ENCODE results near the gene RABGAP1. TPM values are rescaled to one million over a fixed set of nuclear protein-coding genes. Genes with fewer than 3 reads are reported as not detected.

Gene RABGAP1
- total and polyA plus RNA-seq, 10 of the 15 experiments (the other 5 are each of a cell fraction or from before 2014, with no cell fraction given), result 2.6 to 31.6 (median 12.5) TPM

DNA sequence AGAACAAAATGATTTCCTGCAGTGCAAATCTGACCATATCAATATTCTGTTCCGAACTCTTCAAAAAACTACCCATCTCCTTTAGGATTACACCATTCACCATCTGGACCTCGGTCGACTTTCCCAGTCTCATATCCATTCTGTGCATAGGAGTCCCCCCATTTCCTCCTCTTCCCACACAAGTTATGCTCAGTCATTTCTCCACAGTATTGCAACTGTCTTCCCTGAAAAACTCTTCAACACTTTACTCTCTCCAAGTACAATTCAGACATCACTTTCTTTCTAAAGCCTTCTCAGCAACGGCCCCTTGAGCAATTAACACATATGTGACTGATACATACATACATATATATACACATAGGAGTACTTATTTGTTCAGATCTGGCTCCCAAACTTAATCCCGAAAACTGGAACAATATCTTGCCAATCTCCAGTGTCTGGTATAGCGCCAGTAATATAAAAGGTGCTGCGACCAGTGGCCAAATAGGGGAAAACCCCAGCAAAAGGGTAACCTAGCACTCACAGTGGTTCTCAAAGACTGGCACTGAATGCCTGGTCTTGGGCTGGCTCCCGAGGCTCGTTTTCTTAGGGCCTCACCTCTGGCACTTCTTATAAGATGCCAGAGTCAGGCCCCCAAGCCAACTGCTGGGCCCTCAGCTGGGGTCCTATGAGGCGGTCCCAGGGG lies 10.1 kb upstream of the RABGAP1 start:
- POLR2A ChIA-PET, result interaction anchor here (1.5 to 4.7 kb wide), 6 partner anchors 10 to 27 kb away, joined by 9 to 41 read pairs (median 22); partner anchors contain the start of genes RABGAP1, RC3H2 and ZBTB6
- no peak for DNase-seq (ENCODE audit: low read depth, low spot score)
- Histone ChIP-seq H3K36me3 (ENCODE audit: control insufficient read depth in 2 of 2, insufficient read depth in 2 of 2, low read length in 1 of 2) (no peaks in the 10 kb centered on the region), H3K4me1 (ENCODE audit: control insufficient read depth, insufficient read depth, low read length) (peaks cover 4% of the 10 kb centered on the region), H3K9ac (ENCODE audit: control insufficient read depth, insufficient read depth, low read length) (peak overlapping the region; percentile 87), H3K79me2 (ENCODE audit: control insufficient read depth, insufficient read depth, low read length) (peaks cover 58% of the 10 kb centered on the region), H2AFZ (ENCODE audit: control insufficient read depth, low read depth, low read length) (peak overlapping the region; percentile 82), H3K4me2 (ENCODE audit: control insufficient read depth, insufficient read depth) (peak overlapping the region; percentile 95), H3K27me3 (replicated peaks in 1 of 2; ENCODE audit: control insufficient read depth in 2 of 2, insufficient read depth in 2 of 2, low read length in 1 of 2) (no peaks in the 10 kb centered on the region), H4K20me1 (ENCODE audit: control insufficient read depth, insufficient read depth) (no peaks in the 10 kb centered on the region), H3K9me3 (replicated peaks; ENCODE audit: control insufficient read depth, insufficient read depth, low read length) (no peaks in the 10 kb centered on the region), H3K4me3 (peak overlapping the region; percentile 88), H3K27ac (ENCODE audit: control insufficient read depth, insufficient read depth) (peak overlapping the region; percentile 56)
- intact Hi-C loops (cut with micrococcal nuclease; ENCODE audit: unreplicated experiment) (loop anchor here (1.0 kb wide), 2 partner anchors 10 to 17 kb away; partner anchors contain the start of gene ZBTB6), in situ Hi-C loops (cut with MboI) (no loop called here)
- BruUV-seq (replicated peaks), result no TSS peak
- RAD21 ChIA-PET (ENCODE audit: unreplicated experiment), result interaction anchor here (0.9 to 3.6 kb wide), 9 partner anchors 11 to 60 kb away, joined by 3 to 34 read pairs (median 6); partner anchors contain the start of genes RABGAP1 and ZBTB6
- WGBS (ENCODE audit: insufficient coverage, insufficient replicate concordance, low lambda C conversion rate, missing lambda C conversion rate), result 31% methylated on average over 10 of the region's 10 CpGs
- peak; percentile 62 for ATAC-seq
- CTCF ChIA-PET, result interaction anchor here (1.0 to 2.7 kb wide), 10 partner anchors 10 to 69 kb away, joined by 3 to 9 read pairs (median 4); partner anchors contain the start of genes RABGAP1, RC3H2 and ZBTB6
- SMC1A ChIA-PET (ENCODE audit: uncharacterized antibody, unreplicated experiment), result interaction anchor here (1.0 to 4.1 kb wide), 11 partner anchors 10 to 419 kb away, joined by 3 to 21 read pairs (median 5); partner anchors contain the start of genes RABGAP1 and ZBTB6
- FAIRE-seq, result no peak
- TF ChIP-seq TCF3 (IDR thresholded peaks at IDR 0.05; ENCODE audit: borderline replicate concordance, insufficient read depth, low read depth, low read length) (no peak), JUND (IDR thresholded peaks at IDR 0.05; ENCODE audit: low read depth, low read length) (no peak), SMARCA5 (IDR thresholded peaks at IDR 0.05) (0 out of 2 replicates have a peak, but pooled peaks have one; percentile 9), SUZ12 (IDR thresholded peaks at IDR 0.05; ENCODE audit: unreplicated experiment) (no peak), ZNF24 (IDR thresholded peaks at IDR 0.05) (no peak)
- TF ChIP-seq, protein P1, sequence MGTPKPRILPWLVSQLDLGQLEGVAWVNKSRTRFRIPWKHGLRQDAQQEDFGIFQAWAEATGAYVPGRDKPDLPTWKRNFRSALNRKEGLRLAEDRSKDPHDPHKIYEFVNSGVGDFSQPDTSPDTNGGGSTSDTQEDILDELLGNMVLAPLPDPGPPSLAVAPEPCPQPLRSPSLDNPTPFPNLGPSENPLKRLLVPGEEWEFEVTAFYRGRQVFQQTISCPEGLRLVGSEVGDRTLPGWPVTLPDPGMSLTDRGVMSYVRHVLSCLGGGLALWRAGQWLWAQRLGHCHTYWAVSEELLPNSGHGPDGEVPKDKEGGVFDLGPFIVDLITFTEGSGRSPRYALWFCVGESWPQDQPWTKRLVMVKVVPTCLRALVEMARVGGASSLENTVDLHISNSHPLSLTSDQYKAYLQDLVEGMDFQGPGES (IDR thresholded peaks at IDR 0.05), result no peak
- TF ChIP-seq, protein P2, sequence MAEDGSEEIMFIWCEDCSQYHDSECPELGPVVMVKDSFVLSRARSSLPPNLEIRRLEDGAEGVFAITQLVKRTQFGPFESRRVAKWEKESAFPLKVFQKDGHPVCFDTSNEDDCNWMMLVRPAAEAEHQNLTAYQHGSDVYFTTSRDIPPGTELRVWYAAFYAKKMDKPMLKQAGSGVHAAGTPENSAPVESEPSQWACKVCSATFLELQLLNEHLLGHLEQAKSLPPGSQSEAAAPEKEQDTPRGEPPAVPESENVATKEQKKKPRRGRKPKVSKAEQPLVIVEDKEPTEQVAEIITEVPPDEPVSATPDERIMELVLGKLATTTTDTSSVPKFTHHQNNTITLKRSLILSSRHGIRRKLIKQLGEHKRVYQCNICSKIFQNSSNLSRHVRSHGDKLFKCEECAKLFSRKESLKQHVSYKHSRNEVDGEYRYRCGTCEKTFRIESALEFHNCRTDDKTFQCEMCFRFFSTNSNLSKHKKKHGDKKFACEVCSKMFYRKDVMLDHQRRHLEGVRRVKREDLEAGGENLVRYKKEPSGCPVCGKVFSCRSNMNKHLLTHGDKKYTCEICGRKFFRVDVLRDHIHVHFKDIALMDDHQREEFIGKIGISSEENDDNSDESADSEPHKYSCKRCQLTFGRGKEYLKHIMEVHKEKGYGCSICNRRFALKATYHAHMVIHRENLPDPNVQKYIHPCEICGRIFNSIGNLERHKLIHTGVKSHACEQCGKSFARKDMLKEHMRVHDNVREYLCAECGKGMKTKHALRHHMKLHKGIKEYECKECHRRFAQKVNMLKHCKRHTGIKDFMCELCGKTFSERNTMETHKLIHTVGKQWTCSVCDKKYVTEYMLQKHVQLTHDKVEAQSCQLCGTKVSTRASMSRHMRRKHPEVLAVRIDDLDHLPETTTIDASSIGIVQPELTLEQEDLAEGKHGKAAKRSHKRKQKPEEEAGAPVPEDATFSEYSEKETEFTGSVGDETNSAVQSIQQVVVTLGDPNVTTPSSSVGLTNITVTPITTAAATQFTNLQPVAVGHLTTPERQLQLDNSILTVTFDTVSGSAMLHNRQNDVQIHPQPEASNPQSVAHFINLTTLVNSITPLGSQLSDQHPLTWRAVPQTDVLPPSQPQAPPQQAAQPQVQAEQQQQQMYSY (CRISPR knock-in tag; IDR thresholded peaks at IDR 0.05), result no peak
- TF ChIP-seq, protein P3, sequence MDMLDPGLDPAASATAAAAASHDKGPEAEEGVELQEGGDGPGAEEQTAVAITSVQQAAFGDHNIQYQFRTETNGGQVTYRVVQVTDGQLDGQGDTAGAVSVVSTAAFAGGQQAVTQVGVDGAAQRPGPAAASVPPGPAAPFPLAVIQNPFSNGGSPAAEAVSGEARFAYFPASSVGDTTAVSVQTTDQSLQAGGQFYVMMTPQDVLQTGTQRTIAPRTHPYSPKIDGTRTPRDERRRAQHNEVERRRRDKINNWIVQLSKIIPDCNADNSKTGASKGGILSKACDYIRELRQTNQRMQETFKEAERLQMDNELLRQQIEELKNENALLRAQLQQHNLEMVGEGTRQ (IDR thresholded peaks at IDR 0.05; ENCODE audit: borderline replicate concordance, low read depth, low read length), result no peak
- TF ChIP-seq, protein P4, sequence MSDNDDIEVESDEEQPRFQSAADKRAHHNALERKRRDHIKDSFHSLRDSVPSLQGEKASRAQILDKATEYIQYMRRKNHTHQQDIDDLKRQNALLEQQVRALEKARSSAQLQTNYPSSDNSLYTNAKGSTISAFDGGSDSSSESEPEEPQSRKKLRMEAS (IDR thresholded peaks at IDR 0.05; ENCODE audit: low read depth, low read length), result no peak
- TF ChIP-seq, protein P5, sequence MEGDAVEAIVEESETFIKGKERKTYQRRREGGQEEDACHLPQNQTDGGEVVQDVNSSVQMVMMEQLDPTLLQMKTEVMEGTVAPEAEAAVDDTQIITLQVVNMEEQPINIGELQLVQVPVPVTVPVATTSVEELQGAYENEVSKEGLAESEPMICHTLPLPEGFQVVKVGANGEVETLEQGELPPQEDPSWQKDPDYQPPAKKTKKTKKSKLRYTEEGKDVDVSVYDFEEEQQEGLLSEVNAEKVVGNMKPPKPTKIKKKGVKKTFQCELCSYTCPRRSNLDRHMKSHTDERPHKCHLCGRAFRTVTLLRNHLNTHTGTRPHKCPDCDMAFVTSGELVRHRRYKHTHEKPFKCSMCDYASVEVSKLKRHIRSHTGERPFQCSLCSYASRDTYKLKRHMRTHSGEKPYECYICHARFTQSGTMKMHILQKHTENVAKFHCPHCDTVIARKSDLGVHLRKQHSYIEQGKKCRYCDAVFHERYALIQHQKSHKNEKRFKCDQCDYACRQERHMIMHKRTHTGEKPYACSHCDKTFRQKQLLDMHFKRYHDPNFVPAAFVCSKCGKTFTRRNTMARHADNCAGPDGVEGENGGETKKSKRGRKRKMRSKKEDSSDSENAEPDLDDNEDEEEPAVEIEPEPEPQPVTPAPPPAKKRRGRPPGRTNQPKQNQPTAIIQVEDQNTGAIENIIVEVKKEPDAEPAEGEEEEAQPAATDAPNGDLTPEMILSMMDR (IDR thresholded peaks at IDR 0.05 in 2 of 3, conservative IDR thresholded peaks at IDR 0.05 in 1 of 3; ENCODE audit: control insufficient read depth in 2 of 3, extremely low read depth in 1 of 3, insufficient read depth in 1 of 3, low read depth in 3 of 3, low read length in 3 of 3), result peak in 1 of 3 experiments; percentile 13; a peak in 1 of 6 replicates
- TF ChIP-seq, protein P6, sequence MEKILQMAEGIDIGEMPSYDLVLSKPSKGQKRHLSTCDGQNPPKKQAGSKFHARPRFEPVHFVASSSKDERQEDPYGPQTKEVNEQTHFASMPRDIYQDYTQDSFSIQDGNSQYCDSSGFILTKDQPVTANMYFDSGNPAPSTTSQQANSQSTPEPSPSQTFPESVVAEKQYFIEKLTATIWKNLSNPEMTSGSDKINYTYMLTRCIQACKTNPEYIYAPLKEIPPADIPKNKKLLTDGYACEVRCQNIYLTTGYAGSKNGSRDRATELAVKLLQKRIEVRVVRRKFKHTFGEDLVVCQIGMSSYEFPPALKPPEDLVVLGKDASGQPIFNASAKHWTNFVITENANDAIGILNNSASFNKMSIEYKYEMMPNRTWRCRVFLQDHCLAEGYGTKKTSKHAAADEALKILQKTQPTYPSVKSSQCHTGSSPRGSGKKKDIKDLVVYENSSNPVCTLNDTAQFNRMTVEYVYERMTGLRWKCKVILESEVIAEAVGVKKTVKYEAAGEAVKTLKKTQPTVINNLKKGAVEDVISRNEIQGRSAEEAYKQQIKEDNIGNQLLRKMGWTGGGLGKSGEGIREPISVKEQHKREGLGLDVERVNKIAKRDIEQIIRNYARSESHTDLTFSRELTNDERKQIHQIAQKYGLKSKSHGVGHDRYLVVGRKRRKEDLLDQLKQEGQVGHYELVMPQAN (conservative IDR thresholded peaks at IDR 0.05), result 0 out of 2 replicates have a peak, but pooled peaks have one; percentile 52
